Natural killer cell (primary cell): ENCODE results near the gene SPAG16. TPM values are rescaled to one million over a fixed set of nuclear protein-coding genes. Genes with fewer than 3 reads are reported as not detected.

ENCODE experiments used
- ATAC-seq, 3 donors: fragments of 150-1000 bp in 2 of 3; fragments of 200-7000 bp in 1 of 3; cut with Tn5 transposase; 1 replicate in 1 of 3; 2 replicates in 2 of 3; pipeline ENCODE4 v1.10.0; 2021; ENCODE audit warnings: mild to moderate bottlenecking in 2 of 3, moderate library complexity in 2 of 3
- DNase-seq, 2 donors: peaks; one replicate each; pipeline versions ENCODE4 v3.0.0 to v3.0.0-alpha.2; 2013 to 2021; ENCODE audit warnings: mixed read lengths in 1 of 2
- H3K27ac ChIP-seq: one replicate; pipeline ENCODE4 v1.5.1; 2013; ENCODE audit warnings: mild to moderate bottlenecking, low read length
- H3K27me3 ChIP-seq: one replicate; pipeline ENCODE4 v1.6.1; 2013; ENCODE audit warnings: low read length; ENCODE audit not compliant: control insufficient read depth, insufficient read depth
- H3K36me3 ChIP-seq: one replicate; pipeline ENCODE4 v1.6.1; 2013; ENCODE audit warnings: low read length; ENCODE audit not compliant: control insufficient read depth, insufficient read depth
- H3K4me1 ChIP-seq: one replicate; pipeline ENCODE4 v1.6.1; 2013; ENCODE audit warnings: low read length; ENCODE audit not compliant: control insufficient read depth, insufficient read depth
- H3K4me3 ChIP-seq: one replicate; pipeline ENCODE4 v1.5.1; 2013; ENCODE audit warnings: low read length
- H3K9me3 ChIP-seq: one replicate; pipeline ENCODE4 v1.6.1; 2013; ENCODE audit warnings: low read length; ENCODE audit not compliant: control insufficient read depth, insufficient read depth
- H3K27ac Mint-ChIP-seq, 2 donors: one replicate each; pipeline ENCODE4 v1.8.0; 2022; ENCODE audit warnings: mild to moderate bottlenecking in 2 of 2, mixed read lengths in 2 of 2, moderate library complexity in 1 of 2
- H3K27me3 Mint-ChIP-seq, 2 donors: one replicate each; pipeline ENCODE4 v1.8.0; 2022; ENCODE audit warnings: low read depth in 2 of 2, mixed read lengths in 2 of 2
- H3K36me3 Mint-ChIP-seq: one replicate; pipeline ENCODE4 v1.8.0; 2022; ENCODE audit warnings: mixed read lengths
- H3K4me1 Mint-ChIP-seq, 2 donors: one replicate each; pipeline ENCODE4 v1.8.0; 2022; ENCODE audit warnings: mixed read lengths in 2 of 2
- H3K4me3 Mint-ChIP-seq: one replicate; pipeline ENCODE4 v1.8.0; 2022; ENCODE audit warnings: mild to moderate bottlenecking, moderate library complexity, mixed read lengths
- H3K9me3 Mint-ChIP-seq, 2 donors: one replicate each; pipeline ENCODE4 v1.8.0; 2022; ENCODE audit warnings: mixed read lengths in 2 of 2
- CTCF ChIP-seq: fragments of 200-600 bp; IDR thresholded peaks from one replicate; pipeline ENCODE4 v1.8.0; 2022; ENCODE audit warnings: antibody characterized with exemption
- WGBS: methylation state at CpG from one replicate; pipeline ENCODE4 v1.1.7; 2013; ENCODE audit warnings: missing lambda C conversion rate; ENCODE audit not compliant: insufficient coverage; 5-methylcytosine and 5-hydroxymethylcytosine counted together
- intact Hi-C: fragments of 100-400 bp; cut with micrococcal nuclease; formaldehyde crosslinking; loops from one replicate; pipeline ENCODE4 v1.14.2; 2022
- total RNA-seq, 4 donors: library from RNA; stranded (reverse); fragments of 120-200 nt in 1 of 4; gene quantifications; one replicate each; pipeline versions ENCODE4 v1.2.3 to v1.2.4, GENCODE V29; 2013 to 2022

Gene SPAG16
- total RNA-seq, 3 donors from 2014 or later (not counting 1 experiment from before 2014, with no cell fraction given), result 3.5 to 5.8 (median 4.0) TPM

- H3K4me1 ChIP-seq, result no peaks in the 10 kb centered on the region
- H3K4me3 Mint-ChIP-seq, result no peak overlapping the region
- no peaks in the 10 kb centered on the region for H3K36me3 Mint-ChIP-seq
- no peak overlapping the region for H3K27ac ChIP-seq
- no peaks in the 10 kb centered on the region for H3K9me3 ChIP-seq
- H3K27ac Mint-ChIP-seq, result no peak overlapping the region
- ATAC-seq, result no peak
- H3K9me3 Mint-ChIP-seq, result peaks cover 8 to 11% of the 10 kb centered on the region in 2 donors
- no peaks in the 10 kb centered on the region for H3K4me1 Mint-ChIP-seq
- no peaks in the 10 kb centered on the region for H3K27me3 ChIP-seq
- intact Hi-C loops, result no loop called here
- H3K36me3 ChIP-seq, result no peaks in the 10 kb centered on the region
- no peak for TF ChIP-seq CTCF
- H3K27me3 Mint-ChIP-seq, result no peaks in the 10 kb centered on the region
- DNase-seq, result no peak
- no peak overlapping the region for H3K4me3 ChIP-seq
Measured at GRCh38 chr2:214138779-214139178, 854.5 kb downstream of the SPAG16 start.

- Mint-ChIP-seq H3K4me1 (no peaks in the 10 kb centered on the region), H3K27me3 (no peaks in the 10 kb centered on the region), H3K4me3 (no peak overlapping the region), H3K9me3 (peaks cover 8 to 11% of the 10 kb centered on the region in 2 donors), H3K36me3 (no peaks in the 10 kb centered on the region), H3K27ac (no peak overlapping the region)
- TF ChIP-seq CTCF, result no peak
- no peak overlapping the region for H3K27ac ChIP-seq
- intact Hi-C loops, result no loop called here
- WGBS, result 79% methylated on average over 3 of the region's 3 CpGs
- ATAC-seq, result no peak
- H3K4me1 ChIP-seq, result no peaks in the 10 kb centered on the region
- no peaks in the 10 kb centered on the region for H3K36me3 ChIP-seq
- H3K4me3 ChIP-seq, result no peak overlapping the region
- DNase-seq, result no peak
- H3K27me3 ChIP-seq, result no peaks in the 10 kb centered on the region
- no peaks in the 10 kb centered on the region for H3K9me3 ChIP-seq
Measured at GRCh38 chr2:214139630-214140284, 855.5 kb downstream of the SPAG16 start.

- Histone ChIP-seq H3K9me3 (no peaks in the 10 kb centered on the region), H3K27ac (no peak overlapping the region), H3K4me1 (no peaks in the 10 kb centered on the region), H3K36me3 (no peaks in the 10 kb centered on the region), H3K27me3 (no peaks in the 10 kb centered on the region), H3K4me3 (no peak overlapping the region)
- H3K27ac Mint-ChIP-seq, result no peak overlapping the region
- DNase-seq (no peak), ATAC-seq (no peak)
- no peaks in the 10 kb centered on the region for H3K27me3 Mint-ChIP-seq
- no peak for TF ChIP-seq CTCF
- intact Hi-C loops, result no loop called here
- WGBS, result no CpG with 5 or more reads among the region's 1 CpG
- no peak overlapping the region for H3K4me3 Mint-ChIP-seq
- no peaks in the 10 kb centered on the region for H3K4me1 Mint-ChIP-seq
- H3K9me3 Mint-ChIP-seq, result peaks cover 2 to 12% of the 10 kb centered on the region in 2 donors
- H3K36me3 Mint-ChIP-seq, result no peaks in the 10 kb centered on the region
Measured at GRCh38 chr2:214156971-214157370, 872.7 kb downstream of the SPAG16 start.

- no peak for DNase-seq
- H3K27me3 ChIP-seq, result no peaks in the 10 kb centered on the region
- ATAC-seq, result no peak
- H3K9me3 ChIP-seq, result no peaks in the 10 kb centered on the region
- Mint-ChIP-seq H3K36me3 (no peaks in the 10 kb centered on the region), H3K27ac (no peak overlapping the region), H3K27me3 (no peaks in the 10 kb centered on the region), H3K4me3 (no peak overlapping the region), H3K4me1 (no peaks in the 10 kb centered on the region), H3K9me3 (peaks cover 0 to 6% of the 10 kb centered on the region in 2 donors)
- H3K27ac ChIP-seq, result no peak overlapping the region
- H3K36me3 ChIP-seq, result no peaks in the 10 kb centered on the region
- no peak overlapping the region for H3K4me3 ChIP-seq
- no CpG with 5 or more reads among the region's 1 CpG for WGBS
- H3K4me1 ChIP-seq, result no peaks in the 10 kb centered on the region
- TF ChIP-seq CTCF, result no peak
- intact Hi-C loops, result no loop called here
Measured at GRCh38 chr2:214158851-214159250, 874.6 kb downstream of the SPAG16 start.
